A673 (cell line): Measurements from ENCODE around the gene ABCA13. TPM values are rescaled to one million over a fixed set of nuclear protein-coding genes. Genes with fewer than 3 reads are reported as not detected.

Source experiments
- BruUV-seq: library from RNA; stranded (reverse); fragments of 400-500 nt; replicated peaks from 2 replicates; lab custom pipeline; 2021; lab: Mats Ljungman, UMichigan
- CTCF ChIA-PET: fragments of 300-600 bp; sonication (Branson Sonifier 250); formaldehyde crosslinking; loops from one replicate; lab custom pipeline; 2022; ENCODE audit warnings: antibody characterized with exemption; lab: Charles Lee
- POLR2A ChIA-PET: fragments of 300-600 bp; sonication (Branson Sonifier 250); formaldehyde crosslinking; loops from one replicate; lab custom pipeline; 2022; ENCODE audit warnings: antibody characterized with exemption; ENCODE audit not compliant: low non-redundant PET; lab: Charles Lee
- DNase-seq: peaks from one replicate; pipeline ENCODE4 v3.0.0-alpha.2; 2015; ENCODE audit warnings: low spot score
- H3K27ac ChIP-seq: fragments of 200-600 bp; sonication (generic); 2 replicates; pipeline ENCODE4 v1.5.1; 2016; ENCODE audit warnings: mixed run types, low read depth, mild to moderate bottlenecking, mixed read lengths, antibody characterized with exemption, low read length; ENCODE audit not compliant: poor library complexity, severe bottlenecking
- H3K27me3 ChIP-seq: fragments of 200-600 bp; sonication (generic); replicated peaks from 2 replicates; pipeline ENCODE4 v1.6.1; 2017; ENCODE audit warnings: mixed run types, low read depth, mild to moderate bottlenecking, mixed read lengths, antibody characterized with exemption, low read length; ENCODE audit not compliant: insufficient read depth, poor library complexity
- H3K36me3 ChIP-seq: fragments of 200-600 bp; sonication (generic); 2 replicates; pipeline ENCODE4 v1.6.1; 2016; ENCODE audit warnings: mixed run types, mild to moderate bottlenecking, mixed read lengths, antibody characterized with exemption, low read length; ENCODE audit not compliant: insufficient read depth, poor library complexity, severe bottlenecking
- H3K4me1 ChIP-seq: fragments of 200-600 bp; sonication (generic); 2 replicates; pipeline ENCODE4 v1.6.1; 2017; ENCODE audit warnings: mixed run types, mild to moderate bottlenecking, mixed read lengths, antibody characterized with exemption, low read length; ENCODE audit not compliant: insufficient read depth, poor library complexity, severe bottlenecking
- H3K4me3 ChIP-seq: fragments of 200-600 bp; sonication (generic); 2 replicates; pipeline ENCODE4 v1.5.1; 2016; ENCODE audit warnings: low read depth, mixed run types, mild to moderate bottlenecking, mixed read lengths, low read length; ENCODE audit not compliant: poor library complexity, severe bottlenecking
- H3K9me3 ChIP-seq: fragments of 200-600 bp; sonication (generic); 2 replicates; pipeline ENCODE4 v1.6.1; 2016; ENCODE audit warnings: mixed run types, low read depth, mild to moderate bottlenecking, mixed read lengths, antibody characterized with exemption, low read length; ENCODE audit not compliant: poor library complexity, severe bottlenecking
- CTCF ChIP-seq: fragments of 300-800, 200-600 bp; sonication (generic); conservative IDR thresholded peaks from 2 replicates; pipeline ENCODE4 v1.5.1; 2017; ENCODE audit warnings: low read depth, mild to moderate bottlenecking, antibody characterized with exemption, low read length, moderate library complexity, mixed read lengths
- EZH2 ChIP-seq: fragments of 200-600 bp; sonication (generic); IDR thresholded peaks from 2 replicates; pipeline ENCODE4 v1.6.1; 2017; ENCODE audit warnings: borderline replicate concordance, low read depth, mild to moderate bottlenecking, mixed read lengths, antibody characterized with exemption, low read length; ENCODE audit not compliant: poor library complexity, severe bottlenecking
- intact Hi-C: fragments of 100-400 bp; cut with micrococcal nuclease; formaldehyde crosslinking; loops from one replicate; pipeline ENCODE4 v1.10.0; 2022; ENCODE audit not compliant: unreplicated experiment
- total RNA-seq: library from RNA; stranded (reverse); gene quantifications from 2 replicates; pipeline ENCODE4 v1.2.3, GENCODE V29; 2021

ABCA13 gene
- total RNA-seq, 1 experiment from 2014 or later = 15.6 TPM

- Histone ChIP-seq H3K27ac (no peak overlapping the region), H3K27me3 (no peaks in the 10 kb centered on the region), H3K4me1 (no peaks in the 10 kb centered on the region), H3K4me3 (no peak overlapping the region), H3K36me3 (no peaks in the 10 kb centered on the region), H3K9me3 (no peaks in the 10 kb centered on the region)
- TF ChIP-seq EZH2 = no peak
- TF ChIP-seq CTCF = no peak
- DNase-seq = no peak
- intact Hi-C loops = no loop called here
- CTCF ChIA-PET = no interaction called here
- POLR2A ChIA-PET = no interaction called here
- no TSS peak for BruUV-seq
Measured at GRCh38 chr7:48245751-48246472, 74.7 kb downstream of the ABCA13 start.

GRCh38 chr7:48249166-48249565 lies 77.9 kb downstream of the ABCA13 start:
- Histone ChIP-seq H3K27ac (no peak overlapping the region), H3K36me3 (no peaks in the 10 kb centered on the region), H3K4me3 (no peak overlapping the region), H3K4me1 (no peaks in the 10 kb centered on the region), H3K27me3 (no peaks in the 10 kb centered on the region), H3K9me3 (no peaks in the 10 kb centered on the region)
- TF ChIP-seq CTCF (no peak), EZH2 (no peak)
- ChIA-PET CTCF (no interaction called here), POLR2A (no interaction called here)
- DNase-seq = no peak
- intact Hi-C loops = no loop called here
- BruUV-seq = no TSS peak

- TF ChIP-seq EZH2 = no peak
- no peak for TF ChIP-seq CTCF
- POLR2A ChIA-PET = no interaction called here
- Histone ChIP-seq H3K4me1 (no peaks in the 10 kb centered on the region), H3K36me3 (no peaks in the 10 kb centered on the region), H3K27ac (no peak overlapping the region), H3K27me3 (no peaks in the 10 kb centered on the region), H3K9me3 (peaks cover 5% of the 10 kb centered on the region), H3K4me3 (no peak overlapping the region)
- intact Hi-C loops = no loop called here
- CTCF ChIA-PET = no interaction called here
- BruUV-seq = no TSS peak
- DNase-seq = no peak
Measured at GRCh38 chr7:48250441-48250951, 79.2 kb downstream of the ABCA13 start.
